ENCODE data around the gene TMEM38A.
A peak's percentile ranks its signal among the peaks of the same experiment; 100 is the strongest.

GRCh38 chr19:16628183-16628983, 32.6 kb upstream of the TMEM38A start, which contains the start of gene MED26:
- TF ChIP-seq CTCF (IDR thresholded peaks at IDR 0.05; ENCODE audit: low read depth, low read length, missing input control) (no peak), RAD21 (IDR thresholded peaks at IDR 0.05) (no peak), HNF4A (conservative IDR thresholded peaks at IDR 0.05) (peak in 1 of 2 donors; percentile 36), HNF4G (IDR thresholded peaks at IDR 0.05) (no peak), TAF1 (conservative IDR thresholded peaks at IDR 0.05) (peak; percentile 48), YY1 (IDR thresholded peaks at IDR 0.05) (peak; percentile 43), GABPA (IDR thresholded peaks at IDR 0.05 in 1 of 2, conservative IDR thresholded peaks at IDR 0.05 in 1 of 2) (peak in 1 of 2 donors; percentile 81)

All from liver (tissue), 3 donors.